Fibroblast of skin of right quadriceps (primary cell): Measurements from ENCODE around the gene SEC61A1.

Source experiments
- DNase-seq: peaks from one replicate; pipeline ENCODE4 v3.0.0-alpha.2; 2013

SEC61A1 gene

DNA sequence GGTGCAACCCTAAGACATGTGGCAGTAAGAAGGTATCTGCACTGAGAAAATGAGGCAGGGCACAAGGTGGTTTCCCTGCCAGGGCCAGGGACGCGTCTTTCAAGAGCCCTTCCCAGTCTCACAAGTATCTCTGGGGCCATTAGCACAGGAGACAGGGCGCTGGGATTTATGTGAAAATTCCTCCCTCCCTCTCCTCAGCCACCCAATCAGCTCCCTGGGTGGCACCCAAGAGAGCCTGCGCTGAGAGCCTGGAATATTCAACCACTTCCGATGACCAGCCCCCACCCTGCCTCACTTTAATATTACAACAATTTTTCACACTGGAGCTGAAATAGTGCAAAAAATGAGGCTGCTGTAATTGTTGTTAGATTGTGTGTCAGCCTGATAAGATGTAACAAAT is 26.1 kb downstream of the SEC61A1 start:
- DNase-seq, result no peak

DNA sequence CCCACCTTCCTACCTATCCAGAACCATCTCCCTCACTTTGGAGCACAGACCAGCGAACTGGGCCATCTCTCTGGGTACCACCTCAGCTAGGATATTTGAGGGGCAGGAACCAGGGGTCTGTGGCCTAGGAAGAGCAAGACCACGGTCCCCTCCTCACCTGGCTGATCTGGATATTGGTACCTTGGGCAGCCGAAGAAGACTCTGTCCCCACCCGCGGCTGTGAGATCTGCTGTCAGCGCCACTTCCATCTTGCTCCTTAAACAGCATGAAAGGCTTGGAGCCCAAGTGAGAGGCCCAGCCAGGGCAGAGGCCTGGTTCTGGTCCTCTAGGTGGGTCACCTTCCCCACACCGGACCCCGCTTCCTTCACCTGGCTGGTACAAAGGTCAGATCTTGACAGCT is 26.6 kb downstream of the SEC61A1 start:
- DNase-seq, result no peak

DNA sequence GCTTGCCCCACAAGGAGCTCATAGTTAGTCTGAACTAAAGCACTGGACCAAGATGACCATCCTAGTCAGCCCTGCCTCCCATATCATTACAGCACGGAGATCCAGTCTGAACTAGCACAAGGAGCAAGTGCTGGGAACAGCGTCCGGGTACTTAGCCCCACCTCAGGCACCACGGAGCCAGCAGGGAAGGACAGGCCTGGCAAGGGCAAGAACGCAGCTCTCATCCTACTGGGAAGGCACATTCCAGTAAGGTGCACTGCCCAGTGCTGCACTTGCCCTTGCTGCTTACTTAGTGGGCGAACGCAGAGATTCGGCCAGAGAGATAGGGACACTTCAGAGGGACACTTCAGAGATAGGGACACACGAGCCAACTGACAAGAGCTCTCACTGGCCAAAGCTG is 27.6 kb downstream of the SEC61A1 start:
- no peak for DNase-seq

DNA sequence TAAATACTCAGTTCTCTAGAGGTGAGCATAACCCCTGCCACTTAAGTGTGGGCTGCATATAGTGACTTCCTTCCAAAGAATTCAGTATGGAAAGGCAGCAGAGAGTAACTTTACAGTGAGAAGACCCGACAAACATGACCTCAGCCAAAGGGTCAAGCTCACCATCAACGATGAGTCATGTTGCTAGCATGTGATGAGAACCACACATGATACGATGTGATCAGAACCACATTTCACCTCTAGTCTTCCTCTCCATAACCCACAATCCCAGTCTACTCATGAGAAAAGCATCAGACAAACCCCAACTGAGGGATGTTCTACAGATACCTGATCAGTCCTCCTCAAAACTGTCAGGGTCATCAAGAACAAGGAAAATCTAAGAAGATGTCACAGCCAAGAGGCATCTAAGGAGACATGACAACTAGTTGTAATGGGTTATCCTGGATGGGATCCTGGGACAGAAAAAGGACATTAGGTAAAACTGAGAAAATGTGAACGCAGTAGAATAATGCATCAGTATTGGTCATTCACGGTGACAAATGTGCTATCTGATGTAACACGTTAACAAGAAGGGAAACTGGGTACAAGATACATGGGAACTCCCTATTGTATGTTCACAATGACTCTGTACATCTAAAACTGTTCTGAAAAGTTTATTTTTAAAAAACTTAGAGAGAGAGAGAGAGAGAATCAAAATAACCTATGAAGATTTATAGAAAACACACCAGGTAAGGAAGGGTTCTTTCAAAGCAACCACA is 28.3 kb downstream of the SEC61A1 start:
- peak; percentile 95 for DNase-seq

DNA sequence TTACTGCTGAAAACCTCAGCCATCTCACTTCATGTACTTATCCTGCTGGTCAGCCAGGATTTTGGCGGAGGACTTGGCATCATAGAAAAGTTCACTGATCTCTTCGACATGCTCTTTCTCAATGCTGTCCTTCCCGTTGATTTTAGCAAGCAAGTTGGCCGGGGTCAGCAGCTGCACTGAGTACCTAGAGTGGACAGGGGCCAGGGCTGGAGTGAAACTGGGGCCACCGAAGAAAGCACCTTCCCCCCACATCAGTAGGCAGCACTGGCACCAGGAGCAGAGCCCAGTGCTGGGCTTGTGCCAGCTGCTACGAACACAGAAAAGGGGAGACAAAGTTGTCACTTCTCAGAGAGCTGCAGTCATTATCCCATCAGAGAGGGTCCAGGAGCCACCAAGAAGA is 29.0 kb downstream of the SEC61A1 start:
- no peak for DNase-seq

DNA sequence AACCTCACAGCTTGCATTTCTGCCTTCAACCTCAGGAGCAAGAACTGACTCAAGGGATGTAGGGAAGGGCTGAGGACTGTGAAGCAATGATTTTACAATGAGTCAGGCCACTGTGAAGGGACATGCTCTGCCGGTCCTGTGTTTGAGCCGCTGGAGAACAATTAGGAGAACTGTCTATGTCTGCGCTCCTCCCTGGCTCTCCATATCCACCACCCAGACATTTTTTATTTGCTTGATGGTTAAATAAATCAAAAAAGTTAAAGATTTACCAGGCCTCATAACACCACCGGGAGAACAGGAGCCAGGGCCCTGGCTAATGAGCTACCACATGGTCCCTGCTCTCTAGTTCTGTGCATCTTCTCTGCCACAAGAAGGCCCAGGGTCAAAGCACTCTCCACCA is 29.6 kb downstream of the SEC61A1 start:
- peak; percentile 52 for DNase-seq

DNA sequence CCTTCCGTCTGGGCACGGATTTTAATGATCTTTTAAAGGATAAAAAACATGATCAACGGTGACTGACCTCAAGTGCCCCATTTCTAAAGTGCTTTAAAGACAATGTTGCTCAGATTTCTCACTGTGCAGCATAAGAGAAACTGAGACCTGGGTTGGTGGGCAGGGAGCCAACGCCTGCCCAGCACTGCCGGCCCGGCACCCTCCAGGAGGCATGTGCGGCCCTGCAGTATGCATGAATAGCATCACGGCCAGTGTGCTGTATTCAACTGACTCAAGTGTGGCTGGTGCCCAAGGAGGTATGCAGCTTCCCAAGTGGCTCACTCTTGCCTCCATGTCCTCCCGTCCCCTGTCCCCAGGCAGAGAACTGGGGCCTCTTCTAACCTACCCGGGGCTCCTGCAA is 30.3 kb downstream of the SEC61A1 start:
- no peak for DNase-seq

DNA sequence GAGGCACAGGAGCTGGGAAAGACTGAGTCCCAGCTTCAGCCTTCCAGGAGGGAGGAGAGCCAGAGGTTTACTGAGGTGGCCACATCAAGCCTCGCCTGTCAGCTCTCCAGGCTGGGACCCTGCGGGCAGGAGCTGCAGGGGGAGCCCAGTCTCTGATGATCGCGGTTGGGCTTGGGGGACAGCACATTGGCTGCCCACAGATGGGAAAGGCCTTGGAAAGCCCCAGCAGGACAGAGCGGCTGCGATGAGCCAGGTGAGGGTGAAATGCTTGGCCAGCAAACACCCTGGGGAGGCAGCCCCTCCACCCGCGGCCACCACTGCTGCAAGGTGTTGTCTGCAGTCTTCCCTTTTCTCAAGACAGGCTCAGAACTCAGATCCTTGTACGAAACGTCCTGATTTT is 31.2 kb downstream of the SEC61A1 start:
- no peak for DNase-seq

DNA sequence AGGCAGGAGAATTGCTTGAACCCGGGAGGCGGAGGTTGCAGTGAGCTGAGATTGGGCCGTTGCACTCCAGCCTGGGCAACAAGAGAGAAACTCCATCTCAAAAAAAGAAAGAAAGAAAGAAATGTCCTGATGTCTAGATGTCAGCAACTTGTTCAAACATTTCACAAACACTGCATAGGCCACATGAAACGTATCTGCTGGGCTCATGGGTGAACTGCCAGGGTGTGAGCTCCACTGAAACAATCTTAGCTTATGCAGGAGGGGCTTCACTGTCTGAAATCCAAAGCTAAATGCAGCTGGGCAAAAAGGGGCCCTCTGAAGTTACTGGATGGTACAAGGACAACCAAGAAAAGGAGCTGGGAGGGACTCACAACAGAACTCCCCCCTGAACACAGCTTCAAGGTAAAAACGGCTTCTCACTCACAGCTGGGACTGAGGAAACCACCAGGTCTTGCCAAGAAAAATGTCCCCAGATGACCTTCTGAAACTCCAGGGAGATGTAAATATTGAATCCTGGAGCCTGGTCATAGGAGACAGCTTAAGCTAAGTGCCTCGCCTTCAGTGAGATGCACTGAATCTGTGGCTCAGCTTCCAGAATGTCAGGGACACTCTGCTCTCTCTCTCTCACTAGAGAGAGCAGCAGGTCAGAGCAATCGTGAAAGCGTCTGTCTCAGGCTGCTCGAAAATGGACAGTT is 31.9 kb downstream of the SEC61A1 start:
- DNase-seq, result no peak

DNA sequence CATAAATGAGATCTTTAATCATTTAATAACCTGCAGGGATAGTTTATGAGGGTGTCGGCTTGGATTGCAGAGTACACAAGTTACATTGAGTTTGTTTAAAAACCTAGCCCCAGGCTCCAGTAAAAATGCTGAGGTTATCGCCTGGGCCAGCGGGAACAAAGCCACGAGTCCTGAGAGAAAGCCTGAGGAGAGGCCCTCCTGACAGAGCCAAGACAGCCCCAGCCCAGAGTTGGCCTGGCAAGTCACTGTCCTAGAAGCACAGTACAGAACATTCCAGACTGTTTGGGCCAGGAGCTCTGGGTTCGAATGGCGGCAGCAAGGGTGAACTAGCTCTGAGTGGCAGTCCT is 32.4 kb downstream of the SEC61A1 start:
- no peak for DNase-seq

DNA sequence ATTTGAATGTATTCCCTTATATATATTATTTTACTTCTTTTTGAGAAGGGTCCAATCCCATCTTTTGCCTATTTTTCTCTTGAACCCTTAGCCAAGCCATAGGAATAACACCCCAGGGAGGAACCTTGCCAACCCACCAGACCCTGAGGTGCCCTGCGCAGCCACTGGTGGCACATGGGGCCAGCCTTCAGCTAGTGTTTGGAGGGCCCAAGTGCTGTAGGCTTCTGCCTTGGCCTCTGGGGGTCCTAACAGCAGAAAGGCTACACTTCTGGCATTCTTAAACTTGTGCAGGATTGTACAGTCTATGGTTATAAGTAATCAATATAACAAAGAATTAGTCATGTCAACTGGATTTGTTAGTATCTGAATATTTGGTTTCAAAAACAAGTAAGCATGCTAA is 36.9 kb downstream of the SEC61A1 start:
- no peak for DNase-seq

DNA sequence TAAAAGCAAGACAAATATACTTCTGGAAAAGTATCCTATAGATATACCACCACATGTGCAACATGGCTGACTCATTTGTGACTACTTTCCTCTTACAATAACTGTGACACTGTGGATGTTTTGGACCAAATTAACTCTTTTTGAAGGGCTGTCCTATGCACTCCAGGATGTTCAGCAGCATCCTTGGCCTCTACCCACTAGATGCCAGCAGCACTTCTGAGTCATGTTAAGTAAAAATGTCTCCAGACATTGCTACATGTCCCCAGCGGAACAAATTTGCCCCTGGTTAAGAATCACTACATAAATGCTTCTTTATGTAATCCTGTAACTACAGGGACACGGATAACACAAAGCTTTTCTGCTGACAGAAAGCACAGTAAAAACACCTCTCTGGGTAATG is 39.3 kb downstream of the SEC61A1 start:
- DNase-seq, result no peak

DNA sequence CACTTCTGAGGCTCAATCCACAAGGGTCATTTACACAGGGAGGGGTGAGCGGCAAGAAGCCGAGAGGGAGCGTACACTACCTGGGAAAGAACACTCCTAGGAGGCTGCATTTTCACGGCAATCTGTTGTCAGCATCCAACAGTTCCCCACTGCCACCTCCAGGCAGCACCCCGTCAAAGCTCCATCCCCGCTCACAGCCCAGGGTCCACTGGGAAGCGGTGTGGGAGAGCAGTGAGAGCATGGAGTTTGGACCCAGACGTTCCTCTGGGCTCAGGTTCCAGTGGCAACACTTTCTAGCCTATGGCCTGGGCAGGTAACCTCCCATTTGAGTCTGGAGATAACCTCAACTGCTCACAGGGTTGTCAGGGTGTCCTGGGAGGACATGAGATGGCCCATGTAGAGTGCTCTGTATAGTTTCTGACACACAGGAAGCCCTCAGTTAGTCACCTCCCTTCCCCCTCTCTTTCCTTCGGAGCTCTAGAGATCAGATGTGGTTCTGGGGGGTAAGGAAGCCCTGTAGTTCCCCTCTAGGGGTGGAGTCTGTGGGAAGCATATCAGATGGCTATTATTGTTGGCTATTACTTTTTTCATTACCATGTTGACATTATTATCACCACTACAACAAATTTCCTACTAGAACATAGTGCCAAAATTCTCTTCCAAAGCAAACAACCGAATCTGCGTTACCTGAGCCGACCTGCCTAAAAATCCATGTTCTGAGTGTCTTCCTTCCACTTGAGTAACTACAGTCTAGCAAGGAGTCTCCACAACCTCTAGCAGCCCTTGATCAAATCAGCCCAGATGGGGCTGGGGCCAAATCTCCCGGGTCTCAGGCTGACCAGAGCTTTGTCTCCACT is 42.3 kb downstream of the SEC61A1 start:
- peak; percentile 61 for DNase-seq

DNA sequence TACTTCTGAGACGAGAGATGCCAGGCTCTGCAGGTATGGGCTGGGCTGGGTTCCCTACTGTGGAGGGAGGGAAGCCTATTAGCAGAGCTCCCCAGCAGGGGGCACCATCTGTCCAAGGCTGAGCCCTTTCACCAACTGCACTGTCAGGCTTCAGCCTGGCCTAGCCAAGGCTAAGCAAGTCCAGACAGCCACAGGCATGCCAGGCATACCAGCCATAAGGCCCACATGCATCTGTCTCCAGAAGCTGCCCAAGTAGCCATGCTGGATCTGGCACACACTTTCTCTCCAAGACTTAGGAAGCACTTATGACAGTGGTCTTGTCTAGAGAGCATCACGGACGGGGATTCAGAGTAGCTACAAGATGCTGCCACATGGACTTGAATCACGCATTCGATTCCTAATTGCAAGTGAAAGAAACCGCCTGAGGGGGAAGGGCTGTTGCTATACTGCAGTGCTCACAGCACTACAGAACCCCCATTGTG is 43.0 kb downstream of the SEC61A1 start:
- DNase-seq, result peak; percentile 70

DNA sequence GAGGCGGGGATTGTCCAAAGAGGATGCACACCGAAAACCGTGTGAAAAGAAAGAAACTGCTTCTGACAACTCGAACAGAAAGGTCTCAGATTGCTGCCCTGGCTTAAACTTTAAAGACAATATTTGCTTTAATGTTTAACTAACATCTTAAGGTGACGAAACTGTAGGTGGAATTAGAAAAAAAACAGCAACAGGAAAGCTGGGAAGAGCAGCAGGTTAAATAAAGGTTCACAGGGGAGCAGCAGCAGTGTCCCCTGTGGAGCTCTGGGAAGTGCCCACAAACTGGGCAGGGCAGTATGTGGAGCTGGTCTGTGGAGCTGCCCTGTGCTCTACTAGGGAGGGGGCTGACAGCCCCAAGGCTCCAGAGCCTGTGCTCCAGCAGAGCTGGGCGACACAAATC is 46.0 kb downstream of the SEC61A1 start:
- no peak for DNase-seq

DNA sequence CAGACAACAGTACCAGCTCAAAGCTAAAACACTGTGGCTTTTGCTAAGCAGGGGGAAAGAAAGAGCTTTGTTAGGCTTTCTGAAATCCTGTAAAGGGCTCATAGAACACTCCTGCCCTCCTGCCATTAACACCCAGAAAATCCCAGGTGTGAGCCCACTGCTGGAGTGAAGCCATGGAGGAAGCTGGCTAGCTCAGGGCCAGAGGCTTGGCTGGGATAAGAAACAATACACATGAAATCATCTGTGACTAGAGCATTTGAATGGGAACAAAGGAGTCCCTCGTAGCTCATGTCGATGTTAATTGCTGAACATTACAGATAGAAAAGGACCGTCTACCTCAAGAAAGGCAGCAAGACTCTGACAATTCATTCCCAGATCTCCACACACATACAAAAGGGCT is 47.9 kb downstream of the SEC61A1 start:
- DNase-seq, result no peak

DNA sequence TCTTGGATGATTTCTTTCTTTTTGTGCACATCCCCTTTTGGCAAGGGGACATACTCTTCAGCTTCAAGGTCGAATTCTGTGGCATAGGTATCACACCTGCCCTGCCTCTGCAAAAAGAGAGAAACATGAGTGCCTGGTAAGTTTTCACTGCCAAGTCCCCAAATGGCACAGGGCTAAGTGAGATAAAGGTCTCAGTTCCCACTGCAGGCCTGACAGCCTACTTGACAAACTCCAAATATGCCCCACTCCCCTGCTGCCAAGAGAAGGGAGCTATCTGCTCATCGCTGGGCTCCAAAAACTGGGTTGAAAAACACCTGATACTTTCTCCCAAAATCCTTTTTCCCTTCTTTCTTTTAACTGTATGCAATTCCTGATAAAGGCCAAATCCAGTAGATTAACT is 48.4 kb downstream of the SEC61A1 start:
- DNase-seq, result no peak

DNA sequence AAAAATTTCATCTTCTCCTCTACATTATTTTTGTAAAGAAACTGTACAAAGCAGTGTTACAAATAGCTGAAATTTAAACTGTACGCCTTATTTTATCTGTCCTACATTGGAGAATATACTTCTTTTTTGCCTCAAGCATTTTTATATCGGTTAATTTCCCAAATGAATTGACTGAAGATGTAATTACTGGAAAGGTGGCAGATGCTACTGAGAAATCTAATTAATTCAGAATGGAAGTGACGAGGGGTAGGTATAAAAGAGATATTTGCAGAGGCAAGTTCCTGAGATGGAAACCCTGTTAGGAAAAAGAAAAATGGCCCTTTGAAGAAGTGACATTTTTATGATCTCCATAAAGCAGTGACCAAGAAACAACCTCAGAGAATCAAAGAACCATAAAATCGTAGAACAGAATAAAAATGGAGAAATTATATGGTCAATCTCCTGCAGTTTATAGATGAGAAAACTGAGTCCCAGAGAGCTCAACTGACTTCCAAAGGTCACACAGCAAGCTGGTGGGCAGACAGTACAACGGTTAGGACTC is 51.0 kb downstream of the SEC61A1 start:
- DNase-seq, result no peak

DNA sequence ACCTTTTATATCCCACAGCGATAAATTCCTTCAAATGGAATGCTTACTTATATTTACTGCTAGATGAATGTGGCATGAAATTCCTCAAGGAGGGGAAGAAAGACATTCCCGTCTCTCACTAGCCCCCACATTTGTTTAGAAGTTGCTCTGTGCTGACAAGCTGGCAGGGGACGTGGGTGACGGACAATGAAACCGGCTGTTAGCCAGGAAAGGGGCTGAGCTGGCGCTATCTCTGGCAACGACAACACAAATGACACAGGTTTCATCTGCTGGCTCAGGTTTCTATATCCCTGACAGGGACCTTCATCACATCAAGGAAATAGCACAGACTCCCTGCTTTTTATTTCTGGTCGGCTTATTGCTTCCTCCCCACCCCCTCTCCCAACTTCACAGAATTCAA is 55.6 kb downstream of the SEC61A1 start:
- DNase-seq, result no peak

DNA sequence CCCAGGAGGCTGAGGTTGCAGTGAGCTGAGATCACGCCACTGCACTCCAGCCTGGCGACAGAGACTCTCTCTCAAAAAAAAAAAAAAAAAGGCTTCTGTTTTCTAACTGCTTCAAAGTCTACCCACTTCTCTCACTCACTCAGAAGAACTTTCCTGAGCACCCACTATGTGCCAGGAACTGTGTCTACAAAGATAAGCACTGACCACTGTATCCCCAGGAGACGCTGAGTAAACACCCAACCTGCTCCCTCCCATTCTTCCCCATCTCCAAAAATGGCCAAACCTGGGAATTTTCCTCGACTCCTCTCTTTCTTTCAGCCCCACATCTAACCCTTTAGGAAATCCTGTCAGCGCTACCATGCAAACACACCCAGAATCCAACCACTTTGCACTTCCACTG is 58.9 kb downstream of the SEC61A1 start:
- no peak for DNase-seq

DNA sequence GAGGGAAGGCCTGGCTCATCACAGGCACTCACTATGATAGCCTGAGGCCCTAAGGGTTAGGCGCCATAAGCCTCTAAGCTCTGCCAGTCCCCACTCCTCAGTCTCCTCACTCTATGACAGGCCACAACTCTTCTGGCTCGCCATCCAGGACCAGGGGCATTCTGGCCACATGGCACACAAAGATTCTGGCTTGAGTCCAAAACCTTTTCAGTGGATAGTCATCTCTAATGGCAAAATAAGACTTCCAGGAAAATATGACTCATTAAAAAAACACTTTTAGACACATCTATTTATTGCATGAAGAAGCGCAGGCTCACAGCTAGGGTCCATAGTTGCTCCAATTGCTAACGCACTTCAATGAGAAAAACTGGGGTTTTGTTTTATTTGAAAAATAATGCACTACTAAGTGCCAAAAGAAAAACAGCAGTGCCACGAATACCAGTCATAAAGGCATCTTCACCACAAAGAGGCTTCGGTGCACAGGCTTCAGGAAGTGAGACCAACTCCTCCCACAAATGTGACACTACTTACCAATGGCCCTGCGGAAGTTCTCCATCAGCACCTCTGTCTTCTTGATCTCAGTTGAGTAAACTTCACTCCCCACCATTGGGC is 60.2 kb downstream of the SEC61A1 start:
- peak; percentile 89 for DNase-seq

DNA sequence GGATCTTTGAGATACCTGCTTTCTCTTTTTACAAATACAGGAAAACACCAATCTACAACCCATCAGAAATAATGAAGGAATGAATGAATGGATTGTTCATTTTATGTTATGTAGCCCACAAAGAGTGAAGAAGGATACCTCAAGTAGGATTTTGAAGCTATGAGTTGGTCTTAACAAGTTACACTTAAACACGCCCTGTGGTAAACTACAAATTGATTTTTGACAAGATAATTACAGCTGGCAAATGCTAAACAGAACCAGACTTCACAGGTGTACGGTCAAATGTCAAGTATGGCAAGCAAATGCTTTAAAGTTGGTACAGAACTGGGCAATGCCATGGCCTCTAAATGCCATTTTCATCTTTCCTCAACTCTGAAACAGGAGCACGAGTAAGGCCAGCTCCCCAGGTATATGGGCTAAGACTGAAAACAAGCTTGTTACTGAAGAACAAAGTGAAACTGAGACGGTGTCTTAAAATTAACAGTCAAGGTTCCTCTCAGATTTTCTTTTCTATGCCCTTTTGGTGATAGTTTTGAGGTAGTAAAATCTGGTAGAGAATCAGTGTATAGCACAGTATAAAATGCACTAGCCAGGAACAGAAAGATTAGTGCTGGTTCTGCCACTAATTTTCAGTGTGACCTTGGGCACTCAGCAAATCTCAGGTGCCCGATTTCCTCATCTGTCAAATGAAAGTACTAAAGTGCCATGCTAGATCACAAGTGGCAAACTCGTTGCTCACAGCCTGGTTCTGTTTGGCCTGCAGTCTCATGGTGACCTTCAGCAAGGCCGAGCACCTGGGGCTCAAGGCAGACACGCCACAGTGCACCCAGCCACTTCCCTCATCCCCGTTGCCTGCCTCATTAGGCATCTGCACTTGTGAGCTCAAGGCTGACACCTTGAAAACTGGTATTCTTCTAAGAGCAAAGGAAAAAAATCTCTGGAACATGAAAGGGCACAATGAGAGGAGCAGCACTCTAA is 61.9 kb downstream of the SEC61A1 start:
- no peak for DNase-seq
